Measurements from ENCODE around the gene CELSR1. TPM values are rescaled to one million over a fixed set of nuclear protein-coding genes. Genes with fewer than 3 reads are reported as not detected.
A peak's percentile ranks its signal among the peaks of the same experiment; 100 is the strongest.

The CELSR1 gene
- polyA plus RNA-seq, 4 donors = 0.27 to 3.0 (median 1.9) TPM; not detected in 1

DNA sequence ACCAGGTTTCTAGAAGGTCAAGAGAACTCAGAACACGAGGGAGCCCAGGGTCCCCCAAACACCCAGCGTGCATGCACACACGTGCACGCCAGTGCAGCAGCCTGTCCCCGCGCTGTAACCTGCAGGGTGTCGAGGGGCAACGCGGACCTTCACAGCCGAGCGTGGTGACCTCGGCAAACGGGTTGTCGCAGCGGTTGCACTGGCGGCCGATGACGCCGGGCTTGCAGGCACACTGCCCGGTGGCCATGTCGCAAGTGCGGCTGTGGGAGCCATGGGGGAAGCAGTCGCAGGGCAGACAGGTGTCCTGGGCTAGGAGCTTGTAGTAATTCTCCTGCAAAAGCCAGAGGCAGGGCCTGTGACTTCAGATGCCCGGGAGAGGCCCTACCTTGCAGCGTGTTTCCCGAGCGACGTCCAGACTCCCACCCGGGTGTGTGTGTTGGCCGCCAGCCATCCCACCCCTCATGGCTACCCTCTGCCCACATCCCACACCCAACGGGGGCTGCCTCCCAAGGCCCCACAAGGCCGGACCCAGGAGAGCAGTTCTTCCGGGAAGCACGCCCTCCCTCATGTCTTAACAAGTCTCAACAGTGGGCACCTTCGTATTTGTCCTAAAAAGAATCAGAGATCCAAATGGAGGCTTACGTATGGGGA lies 145.8 kb downstream of the CELSR1 start:
- DNase-seq (no peak), FAIRE-seq (no peak)
- 92 to 94% (median 92%) methylated on average over 36 of the region's 36 CpGs for WGBS, 3 donors
- Histone ChIP-seq H3K9me3 (ENCODE audit: control insufficient read depth in 2 of 2, insufficient read depth in 1 of 2, low read depth in 1 of 2, low read length in 1 of 2) (no peaks in the 10 kb centered on the region), H3K27ac (ENCODE audit: low read depth in 1 of 3, low read length in 2 of 3) (no peak overlapping the region), H3K4me1 (ENCODE audit: control insufficient read depth in 3 of 3, insufficient read depth in 2 of 3, low read depth in 1 of 3, low read length in 2 of 3) (no peaks in the 10 kb centered on the region), H3K27me3 (ENCODE audit: control insufficient read depth in 3 of 3, insufficient read depth in 3 of 3, low read length in 3 of 3) (no peaks in the 10 kb centered on the region), H3K36me3 (ENCODE audit: control insufficient read depth in 3 of 3, insufficient read depth in 2 of 3, low read depth in 1 of 3, low read length in 3 of 3) (peaks cover 0 to 22% (median 0%) of the 10 kb centered on the region in 3 donors), H3K4me3 (ENCODE audit: low read depth in 1 of 3, low read length in 3 of 3) (no peak overlapping the region)

DNA sequence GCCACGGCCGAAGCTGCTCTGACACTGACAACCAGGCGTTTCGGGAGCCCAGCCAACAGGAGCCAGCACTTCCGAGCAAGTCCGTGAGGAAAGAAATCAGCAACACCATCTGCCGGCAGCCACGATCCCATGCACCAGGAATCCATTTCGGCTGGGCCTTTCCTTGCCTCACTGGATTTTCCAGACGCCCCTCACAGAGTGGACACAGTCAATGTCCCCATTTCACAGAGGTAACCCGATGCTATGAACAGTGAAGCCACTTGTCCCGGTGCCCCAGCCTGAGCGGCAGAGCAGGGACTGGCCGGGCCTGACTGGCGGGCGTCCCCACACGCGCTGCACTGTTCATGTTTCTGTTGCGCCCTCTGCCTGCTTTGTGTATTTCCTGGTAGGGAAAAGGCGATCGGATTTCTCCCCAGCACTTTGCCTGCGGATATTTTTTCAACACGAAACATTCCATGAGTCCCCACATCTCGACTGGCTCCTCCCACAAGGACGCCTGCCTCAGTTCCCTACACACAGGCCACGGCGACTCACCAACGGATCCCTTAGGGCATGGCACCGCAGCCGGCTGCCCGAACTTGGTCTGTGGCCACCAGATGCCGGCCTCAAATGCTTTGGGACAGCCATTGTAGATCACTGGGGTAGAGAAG lies 146.6 kb downstream of the CELSR1 start:
- H3K4me1 ChIP-seq (ENCODE audit: control insufficient read depth in 3 of 3, insufficient read depth in 2 of 3, low read depth in 1 of 3, low read length in 2 of 3) = no peaks in the 10 kb centered on the region
- H3K27me3 ChIP-seq (ENCODE audit: control insufficient read depth in 3 of 3, insufficient read depth in 3 of 3, low read length in 3 of 3) = no peaks in the 10 kb centered on the region
- no peak overlapping the region for H3K27ac ChIP-seq (ENCODE audit: low read depth in 1 of 3, low read length in 2 of 3)
- no peaks in the 10 kb centered on the region for H3K9me3 ChIP-seq (ENCODE audit: control insufficient read depth in 2 of 2, insufficient read depth in 1 of 2, low read depth in 1 of 2, low read length in 1 of 2)
- peaks cover 0 to 22% (median 0%) of the 10 kb centered on the region in 3 donors for H3K36me3 ChIP-seq (ENCODE audit: control insufficient read depth in 3 of 3, insufficient read depth in 2 of 3, low read depth in 1 of 3, low read length in 3 of 3)
- H3K4me3 ChIP-seq (ENCODE audit: low read depth in 1 of 3, low read length in 3 of 3) = no peak overlapping the region
- DNase-seq = peak in 1 of 2 donors; percentile 68
- no peak for FAIRE-seq
- WGBS, 3 donors = 47 to 74% (median 52%) methylated on average over 32 of the region's 32 CpGs

DNA sequence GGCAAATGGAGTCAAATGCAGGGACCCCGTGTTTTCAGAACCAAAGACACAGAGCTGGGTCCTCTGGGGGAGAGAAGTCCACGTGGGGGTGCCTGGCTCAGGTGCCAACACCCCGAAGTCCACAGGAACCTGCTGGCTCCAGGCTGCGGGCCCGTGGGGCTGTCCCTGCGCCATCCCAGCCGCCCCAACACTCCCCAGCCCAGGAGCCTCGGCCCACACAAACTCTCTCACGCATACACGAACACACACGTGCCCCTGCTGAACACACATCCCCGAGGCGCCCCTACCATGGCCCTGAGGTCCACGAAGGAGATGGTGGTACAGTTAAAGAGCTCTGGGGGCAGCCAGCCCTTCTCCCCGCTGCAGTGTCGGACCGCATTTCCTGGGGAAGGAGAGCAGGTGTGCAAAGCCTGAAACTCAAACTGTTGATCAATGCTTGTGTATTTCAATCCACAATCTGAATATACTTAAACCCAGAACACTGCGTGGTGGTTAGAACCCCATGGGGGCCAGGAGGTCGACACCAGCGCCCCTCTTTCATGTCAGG lies 147.2 kb downstream of the CELSR1 start:
- Histone ChIP-seq H3K27me3 (ENCODE audit: control insufficient read depth in 3 of 3, insufficient read depth in 3 of 3, low read length in 3 of 3) (no peaks in the 10 kb centered on the region), H3K36me3 (ENCODE audit: control insufficient read depth in 3 of 3, insufficient read depth in 2 of 3, low read depth in 1 of 3, low read length in 3 of 3) (peaks cover 0 to 22% (median 0%) of the 10 kb centered on the region in 3 donors), H3K4me3 (ENCODE audit: low read depth in 1 of 3, low read length in 3 of 3) (no peak overlapping the region), H3K4me1 (ENCODE audit: control insufficient read depth in 3 of 3, insufficient read depth in 2 of 3, low read depth in 1 of 3, low read length in 2 of 3) (no peaks in the 10 kb centered on the region), H3K27ac (ENCODE audit: low read depth in 1 of 3, low read length in 2 of 3) (no peak overlapping the region), H3K9me3 (ENCODE audit: control insufficient read depth in 2 of 2, insufficient read depth in 1 of 2, low read depth in 1 of 2, low read length in 1 of 2) (no peaks in the 10 kb centered on the region)
- FAIRE-seq (no peak), DNase-seq (no peak)
- 74 to 84% (median 74%) methylated on average over 19 to 20 of the region's 20 CpGs for WGBS, 3 donors

DNA sequence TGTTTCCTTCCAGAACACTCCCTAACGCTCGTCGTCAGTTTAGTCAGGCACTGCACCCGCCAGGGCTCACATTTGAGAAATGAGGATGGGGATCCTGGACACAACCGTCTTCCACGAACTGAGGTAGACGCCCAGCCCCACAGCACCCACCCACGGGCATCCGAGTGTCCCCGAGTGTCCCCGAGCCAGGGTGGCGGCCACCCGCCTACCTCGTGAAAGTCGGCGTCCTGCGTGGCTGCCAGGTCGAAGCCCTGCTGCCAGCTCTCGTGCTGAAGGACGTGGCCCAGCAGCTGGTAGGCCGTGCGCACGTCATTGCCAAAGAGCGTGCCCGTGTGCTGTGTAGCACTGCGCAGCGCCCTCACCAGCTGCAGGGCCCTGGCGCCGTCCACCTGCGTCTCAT lies 148.3 kb downstream of the CELSR1 start:
- Histone ChIP-seq H3K4me3 (ENCODE audit: low read depth in 1 of 3, low read length in 3 of 3) (no peak overlapping the region), H3K36me3 (ENCODE audit: control insufficient read depth in 3 of 3, insufficient read depth in 2 of 3, low read depth in 1 of 3, low read length in 3 of 3) (peaks cover 0 to 25% (median 0%) of the 10 kb centered on the region in 3 donors), H3K9me3 (ENCODE audit: control insufficient read depth in 2 of 2, insufficient read depth in 1 of 2, low read depth in 1 of 2, low read length in 1 of 2) (no peaks in the 10 kb centered on the region), H3K27ac (ENCODE audit: low read depth in 1 of 3, low read length in 2 of 3) (no peak overlapping the region), H3K4me1 (ENCODE audit: control insufficient read depth in 3 of 3, insufficient read depth in 2 of 3, low read depth in 1 of 3, low read length in 2 of 3) (no peaks in the 10 kb centered on the region), H3K27me3 (ENCODE audit: control insufficient read depth in 3 of 3, insufficient read depth in 3 of 3, low read length in 3 of 3) (no peaks in the 10 kb centered on the region)
- WGBS, 3 donors = 91 to 94% (median 94%) methylated on average over 30 of the region's 30 CpGs
- no peak for FAIRE-seq
- no peak for DNase-seq

DNA sequence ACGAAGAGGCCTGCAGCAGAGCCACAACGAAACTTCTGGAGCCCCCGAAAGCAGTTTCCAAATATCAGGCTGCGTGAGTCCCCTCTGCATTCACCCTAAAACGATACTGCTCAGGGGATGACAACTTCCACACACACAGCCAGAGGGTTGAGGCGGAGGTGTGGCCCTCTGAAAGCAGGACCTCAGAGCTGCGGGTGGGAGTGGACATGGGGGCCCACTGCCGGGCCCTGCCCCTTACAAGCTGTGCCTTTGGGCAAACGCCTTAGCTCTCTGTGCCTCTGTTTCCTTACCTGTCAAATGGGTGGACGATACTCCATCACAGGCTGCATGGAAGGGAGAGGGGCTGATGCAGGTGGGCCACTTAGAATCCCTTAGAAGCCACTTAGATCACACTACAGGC lies 148.8 kb downstream of the CELSR1 start:
- 88 to 91% (median 90%) methylated on average over 10 of the region's 10 CpGs for WGBS, 3 donors
- DNase-seq = no peak
- no peak for FAIRE-seq

DNA sequence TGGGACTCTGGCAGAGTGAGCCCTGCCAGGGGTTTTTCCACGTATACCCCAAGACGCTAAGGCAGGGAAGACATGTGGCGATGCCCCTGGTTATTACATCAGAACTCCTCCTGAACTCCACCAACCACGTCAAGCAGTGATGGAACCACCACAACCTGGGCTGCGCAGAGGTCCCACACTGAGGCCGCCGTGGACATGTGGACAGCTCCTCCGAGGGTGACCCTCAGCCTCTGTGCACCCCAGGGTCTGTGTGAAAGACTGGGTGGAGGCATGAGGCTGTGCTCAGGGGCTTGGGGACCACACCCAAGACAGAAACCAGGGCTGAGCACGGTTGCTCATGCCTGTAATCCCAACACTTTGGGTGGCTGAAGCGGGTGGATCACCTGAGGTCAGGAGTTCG lies 149.7 kb downstream of the CELSR1 start:
- WGBS, 3 donors = 83 to 92% (median 89%) methylated on average over 11 of the region's 11 CpGs
- no peaks in the 10 kb centered on the region for H3K9me3 ChIP-seq (ENCODE audit: control insufficient read depth in 2 of 2, insufficient read depth in 1 of 2, low read depth in 1 of 2, low read length in 1 of 2)
- peaks cover 0 to 21% (median 0%) of the 10 kb centered on the region in 3 donors for H3K36me3 ChIP-seq (ENCODE audit: control insufficient read depth in 3 of 3, insufficient read depth in 2 of 3, low read depth in 1 of 3, low read length in 3 of 3)
- FAIRE-seq = no peak
- H3K4me1 ChIP-seq (ENCODE audit: control insufficient read depth in 3 of 3, insufficient read depth in 2 of 3, low read depth in 1 of 3, low read length in 2 of 3) = no peaks in the 10 kb centered on the region
- H3K27me3 ChIP-seq (ENCODE audit: control insufficient read depth in 3 of 3, insufficient read depth in 3 of 3, low read length in 3 of 3) = no peaks in the 10 kb centered on the region
- H3K4me3 ChIP-seq (ENCODE audit: low read depth in 1 of 3, low read length in 3 of 3) = no peak overlapping the region
- no peak overlapping the region for H3K27ac ChIP-seq (ENCODE audit: low read depth in 1 of 3, low read length in 2 of 3)
- DNase-seq = no peak

More for the DNA sequence above, 148.8 kb downstream of the CELSR1 start:
- peaks cover 0 to 23% (median 0%) of the 10 kb centered on the region in 3 donors for H3K36me3 ChIP-seq (ENCODE audit: control insufficient read depth in 3 of 3, insufficient read depth in 2 of 3, low read depth in 1 of 3, low read length in 3 of 3)
- no peaks in the 10 kb centered on the region for H3K27me3 ChIP-seq (ENCODE audit: control insufficient read depth in 3 of 3, insufficient read depth in 3 of 3, low read length in 3 of 3)
- H3K4me1 ChIP-seq (ENCODE audit: control insufficient read depth in 3 of 3, insufficient read depth in 2 of 3, low read depth in 1 of 3, low read length in 2 of 3) = no peaks in the 10 kb centered on the region
- no peaks in the 10 kb centered on the region for H3K9me3 ChIP-seq (ENCODE audit: control insufficient read depth in 2 of 2, insufficient read depth in 1 of 2, low read depth in 1 of 2, low read length in 1 of 2)
- no peak overlapping the region for H3K4me3 ChIP-seq (ENCODE audit: low read depth in 1 of 3, low read length in 3 of 3)
- H3K27ac ChIP-seq (ENCODE audit: low read depth in 1 of 3, low read length in 2 of 3) = no peak overlapping the region

DNA sequence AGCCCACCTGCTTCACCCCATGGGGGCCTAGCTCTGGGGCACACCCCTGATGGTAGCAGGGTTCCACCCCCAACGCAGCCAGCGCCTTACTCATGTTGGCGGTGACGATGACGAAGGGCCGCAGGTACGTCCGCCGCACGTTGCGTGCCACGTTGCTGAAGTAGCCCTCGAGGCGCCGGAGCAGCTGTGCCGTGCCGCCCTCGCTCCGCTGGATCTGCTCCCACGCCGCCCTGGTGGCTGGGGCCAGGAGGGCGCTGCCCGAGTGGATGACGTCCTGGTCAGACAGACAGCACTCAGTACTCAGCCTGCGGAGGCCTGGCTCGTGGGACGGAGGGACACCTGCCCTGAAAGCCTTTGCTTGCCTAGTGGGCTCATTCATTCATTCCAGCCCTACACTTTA lies 151.1 kb downstream of the CELSR1 start:
- H3K4me3 ChIP-seq (ENCODE audit: low read depth in 1 of 3, low read length in 3 of 3) = no peak overlapping the region
- H3K27ac ChIP-seq (ENCODE audit: low read depth in 1 of 3, low read length in 2 of 3) = no peak overlapping the region
- no peak for DNase-seq
- H3K27me3 ChIP-seq (ENCODE audit: control insufficient read depth in 3 of 3, insufficient read depth in 3 of 3, low read length in 3 of 3) = no peaks in the 10 kb centered on the region
- FAIRE-seq = no peak
- H3K9me3 ChIP-seq (ENCODE audit: control insufficient read depth in 2 of 2, insufficient read depth in 1 of 2, low read depth in 1 of 2, low read length in 1 of 2) = no peaks in the 10 kb centered on the region
- H3K36me3 ChIP-seq (ENCODE audit: control insufficient read depth in 3 of 3, insufficient read depth in 2 of 3, low read depth in 1 of 3, low read length in 3 of 3) = peaks cover 0 to 22% (median 0%) of the 10 kb centered on the region in 3 donors
- WGBS, 3 donors = 88 to 94% (median 90%) methylated on average over 27 of the region's 27 CpGs
- no peaks in the 10 kb centered on the region for H3K4me1 ChIP-seq (ENCODE audit: control insufficient read depth in 3 of 3, insufficient read depth in 2 of 3, low read depth in 1 of 3, low read length in 2 of 3)

DNA sequence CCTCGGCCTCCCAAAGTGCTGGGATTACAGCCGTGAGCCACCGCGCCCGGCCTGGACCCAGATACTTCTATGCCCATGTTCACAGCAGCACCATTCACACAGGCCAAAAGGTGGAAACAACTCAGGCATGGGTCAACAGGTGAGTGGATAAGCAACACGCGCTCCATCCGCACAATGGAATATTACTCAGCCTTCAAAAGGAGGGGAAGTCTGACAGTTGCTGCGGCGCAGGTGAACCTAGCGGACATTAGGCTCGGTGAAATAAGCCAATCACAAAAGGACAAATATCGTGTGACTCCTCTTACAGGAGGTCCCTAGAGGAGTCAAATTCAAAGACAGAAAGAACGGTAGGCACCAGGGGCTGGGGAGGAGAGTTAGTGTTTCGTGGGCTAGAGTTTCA lies 154.9 kb downstream of the CELSR1 start:
- FAIRE-seq = no peak
- 89 to 97% (median 91%) methylated on average over 15 of the region's 15 CpGs for WGBS, 3 donors
- no peak overlapping the region for H3K27ac ChIP-seq (ENCODE audit: low read depth in 1 of 3, low read length in 2 of 3)

More for the DNA sequence above, 154.9 kb downstream of the CELSR1 start:
- no peak overlapping the region for H3K4me3 ChIP-seq (ENCODE audit: low read depth in 1 of 3, low read length in 3 of 3)
- peaks cover 0 to 31% (median 0%) of the 10 kb centered on the region in 3 donors for H3K4me1 ChIP-seq (ENCODE audit: control insufficient read depth in 3 of 3, insufficient read depth in 2 of 3, low read depth in 1 of 3, low read length in 2 of 3)
- no peak for DNase-seq
- no peaks in the 10 kb centered on the region for H3K9me3 ChIP-seq (ENCODE audit: control insufficient read depth in 2 of 2, insufficient read depth in 1 of 2, low read depth in 1 of 2, low read length in 1 of 2)
- peaks cover 0 to 25% (median 0%) of the 10 kb centered on the region in 3 donors for H3K36me3 ChIP-seq (ENCODE audit: control insufficient read depth in 3 of 3, insufficient read depth in 2 of 3, low read depth in 1 of 3, low read length in 3 of 3)
- no peaks in the 10 kb centered on the region for H3K27me3 ChIP-seq (ENCODE audit: control insufficient read depth in 3 of 3, insufficient read depth in 3 of 3, low read length in 3 of 3)

Measured in small intestine (tissue), 7 donors.